DMS79 treated with DMSO at 0.1 percent for 48 hours (cell line): ENCODE measurements around the gene CLDN6.
A peak's percentile ranks its signal among the peaks of the same experiment; 100 is the strongest.

Experiments used
- DNase-seq: peaks from one replicate; lab custom pipeline; 2025; lab: John Stamatoyannopoulos, UW

Gene CLDN6

GRCh38 chr16:2970563-2970962, 47.4 kb downstream of the CLDN6 start:
- no peak for DNase-seq

DNA sequence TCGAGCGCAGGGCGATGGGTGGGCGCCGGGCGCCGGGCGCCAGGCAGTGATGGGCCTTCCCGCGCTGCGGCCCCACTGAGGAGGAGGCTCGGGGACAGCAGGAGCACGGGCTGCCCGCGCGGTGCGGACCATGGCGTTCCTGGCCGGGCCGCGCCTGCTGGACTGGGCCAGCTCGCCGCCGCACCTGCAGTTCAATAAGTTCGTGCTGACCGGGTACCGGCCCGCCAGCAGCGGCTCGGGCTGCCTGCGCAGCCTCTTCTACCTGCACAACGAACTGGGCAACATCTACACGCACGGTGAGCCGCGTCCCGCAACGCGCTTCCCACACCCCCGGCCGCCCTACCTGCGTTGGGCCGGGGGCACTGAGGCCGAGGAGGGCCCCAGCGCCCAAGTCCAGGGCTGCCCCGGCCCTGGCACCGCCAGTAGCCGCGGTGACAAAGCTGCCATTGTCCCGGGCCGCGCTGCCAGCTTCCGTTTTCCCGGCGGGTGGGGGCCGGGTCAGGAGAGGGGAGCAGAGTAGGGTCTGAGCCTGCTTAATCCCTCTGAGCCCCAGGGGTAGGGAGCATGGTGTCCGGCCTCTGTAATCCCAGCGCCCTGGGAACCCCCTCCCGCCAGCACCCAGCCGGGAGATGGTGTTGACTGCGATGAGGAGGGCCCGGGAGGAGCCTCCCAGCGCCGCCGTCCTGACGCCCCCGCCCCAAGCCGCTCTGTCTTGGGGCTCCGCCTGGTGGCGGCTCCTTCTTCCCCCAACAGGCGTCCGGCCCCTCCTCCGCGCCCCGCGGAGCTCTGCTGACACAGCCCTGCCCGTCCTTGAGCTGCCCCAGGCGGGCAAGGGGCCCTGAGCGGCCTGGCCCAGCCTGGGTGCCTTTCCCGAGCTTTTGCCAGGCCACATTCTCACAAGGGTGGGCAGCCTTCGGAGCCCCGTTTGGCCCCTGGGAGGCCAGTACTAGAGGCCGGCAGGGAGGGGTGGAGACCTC, 48.1 kb downstream of the CLDN6 start:
- DNase-seq, result peak; percentile 20

GRCh38 chr16:2968738-2969544, 49.0 kb downstream of the CLDN6 start, which contains the start of gene PAQR4:
TSS of gene PAQR4 (plus strand) at chr16:2969348. CDS start at chr16:2969675, 327 bp downstream.
- DNase-seq, result peak; percentile 82

DNA sequence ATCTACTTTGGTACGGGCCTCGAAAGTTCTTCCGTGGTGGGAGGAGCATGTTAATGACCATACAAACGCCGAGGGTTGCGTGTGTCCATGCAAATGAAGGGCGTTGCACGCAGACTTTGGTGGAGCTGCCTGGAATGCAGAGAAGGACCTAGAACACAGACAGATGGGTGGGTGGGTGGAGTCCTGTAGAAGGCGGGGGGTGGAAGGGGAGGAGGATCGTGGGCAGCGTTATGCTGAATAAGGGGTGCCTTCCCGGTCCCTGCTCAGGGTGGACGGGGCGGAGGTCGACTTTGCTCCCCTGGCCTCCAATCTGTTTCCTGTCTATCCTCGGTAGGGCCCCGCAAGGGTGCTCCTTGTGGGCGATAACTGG, 49.6 kb downstream of the CLDN6 start:
- no peak for DNase-seq

DNA sequence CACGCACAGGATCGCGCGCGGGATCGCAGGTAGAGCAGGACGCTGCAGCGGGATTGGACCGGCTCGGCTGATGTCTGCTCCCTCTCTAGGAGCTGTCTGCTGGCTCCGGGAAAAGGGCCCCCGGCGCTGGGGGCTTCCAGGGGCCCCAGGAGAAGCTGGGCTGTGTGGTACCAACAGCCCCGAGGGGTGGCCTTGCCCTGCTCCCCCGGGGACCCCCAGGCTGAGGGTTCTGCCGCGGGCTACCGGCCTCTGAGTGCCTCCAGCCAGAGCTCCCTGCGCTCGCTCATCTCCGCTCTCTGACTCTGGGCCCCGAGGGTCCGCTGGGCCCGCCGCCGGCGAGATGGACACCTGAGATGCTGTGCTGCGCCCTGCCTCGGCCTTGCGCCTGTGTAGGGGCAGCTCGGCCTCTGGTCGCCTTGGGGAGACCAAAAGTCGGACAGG, 50.2 kb downstream of the CLDN6 start:
- DNase-seq, result no peak

DNA sequence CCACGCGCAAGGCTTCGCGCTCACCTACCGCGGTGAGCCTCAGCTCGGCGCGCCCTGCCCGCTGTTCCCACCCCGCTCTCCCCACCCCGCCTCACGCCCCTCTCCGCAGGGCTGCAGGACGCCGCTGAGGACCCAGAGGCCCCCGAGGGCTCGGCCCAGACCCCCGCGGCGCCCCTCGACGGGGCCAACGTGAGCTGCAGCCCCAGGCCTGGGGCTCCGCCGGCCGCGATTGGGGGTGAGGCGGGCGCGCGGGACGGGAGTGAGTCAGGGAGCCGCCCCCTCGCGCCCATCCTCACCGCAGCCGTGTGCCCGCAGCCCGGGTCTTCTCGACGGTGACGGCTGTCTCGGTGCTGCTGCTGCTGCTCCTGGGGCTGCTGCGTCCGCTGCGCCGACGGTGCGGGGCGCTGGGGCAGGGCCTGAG, 50.8 kb downstream of the CLDN6 start:
- no peak for DNase-seq

- no peak for DNase-seq
Measured at GRCh38 chr16:2966808-2967191, 51.2 kb downstream of the CLDN6 start.

GRCh38 chr16:2966043-2966807, 51.8 kb downstream of the CLDN6 start:
- DNase-seq, result no peak
